ENCODE results near the gene DENND5A.

DNA sequence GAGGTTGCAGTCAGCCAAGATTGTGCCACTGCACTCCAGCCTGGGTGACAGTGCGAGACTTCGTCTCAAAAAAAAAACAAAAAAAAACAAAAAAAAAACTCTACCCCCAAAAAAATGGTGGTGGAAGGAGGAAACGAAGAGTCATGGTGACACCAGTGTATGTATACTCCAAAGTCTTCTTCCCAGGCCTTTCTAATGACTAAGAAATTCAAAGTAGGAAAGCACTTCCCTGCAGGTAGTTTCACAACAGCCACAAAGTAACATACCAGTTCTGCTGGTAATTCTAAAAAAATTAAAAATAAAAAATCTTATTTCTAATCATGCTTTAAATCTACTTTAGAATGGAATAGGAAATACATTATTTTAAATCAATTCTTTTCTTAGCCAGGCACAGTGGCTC, 72.6 kb downstream of the DENND5A start:
- TF ChIP-seq, protein P1, sequence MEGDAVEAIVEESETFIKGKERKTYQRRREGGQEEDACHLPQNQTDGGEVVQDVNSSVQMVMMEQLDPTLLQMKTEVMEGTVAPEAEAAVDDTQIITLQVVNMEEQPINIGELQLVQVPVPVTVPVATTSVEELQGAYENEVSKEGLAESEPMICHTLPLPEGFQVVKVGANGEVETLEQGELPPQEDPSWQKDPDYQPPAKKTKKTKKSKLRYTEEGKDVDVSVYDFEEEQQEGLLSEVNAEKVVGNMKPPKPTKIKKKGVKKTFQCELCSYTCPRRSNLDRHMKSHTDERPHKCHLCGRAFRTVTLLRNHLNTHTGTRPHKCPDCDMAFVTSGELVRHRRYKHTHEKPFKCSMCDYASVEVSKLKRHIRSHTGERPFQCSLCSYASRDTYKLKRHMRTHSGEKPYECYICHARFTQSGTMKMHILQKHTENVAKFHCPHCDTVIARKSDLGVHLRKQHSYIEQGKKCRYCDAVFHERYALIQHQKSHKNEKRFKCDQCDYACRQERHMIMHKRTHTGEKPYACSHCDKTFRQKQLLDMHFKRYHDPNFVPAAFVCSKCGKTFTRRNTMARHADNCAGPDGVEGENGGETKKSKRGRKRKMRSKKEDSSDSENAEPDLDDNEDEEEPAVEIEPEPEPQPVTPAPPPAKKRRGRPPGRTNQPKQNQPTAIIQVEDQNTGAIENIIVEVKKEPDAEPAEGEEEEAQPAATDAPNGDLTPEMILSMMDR (IDR thresholded peaks at IDR 0.05) = no peak
- no peak for TF ChIP-seq POLR2A (IDR thresholded peaks at IDR 0.05)
- no peak for TF ChIP-seq EP300 (IDR thresholded peaks at IDR 0.05; ENCODE audit: low read depth)
- no peak for TF ChIP-seq POLR2AphosphoS5 (IDR thresholded peaks at IDR 0.05)
